ENCODE data around the gene MLF2. TPM values are rescaled to one million over a fixed set of nuclear protein-coding genes. Genes with fewer than 3 reads are reported as not detected.
A peak's percentile ranks its signal among the peaks of the same experiment; 100 is the strongest.

The MLF2 gene
- total RNA-seq, 6 experiments from 2014 or later: 104 to 185 (median 134) TPM

DNA sequence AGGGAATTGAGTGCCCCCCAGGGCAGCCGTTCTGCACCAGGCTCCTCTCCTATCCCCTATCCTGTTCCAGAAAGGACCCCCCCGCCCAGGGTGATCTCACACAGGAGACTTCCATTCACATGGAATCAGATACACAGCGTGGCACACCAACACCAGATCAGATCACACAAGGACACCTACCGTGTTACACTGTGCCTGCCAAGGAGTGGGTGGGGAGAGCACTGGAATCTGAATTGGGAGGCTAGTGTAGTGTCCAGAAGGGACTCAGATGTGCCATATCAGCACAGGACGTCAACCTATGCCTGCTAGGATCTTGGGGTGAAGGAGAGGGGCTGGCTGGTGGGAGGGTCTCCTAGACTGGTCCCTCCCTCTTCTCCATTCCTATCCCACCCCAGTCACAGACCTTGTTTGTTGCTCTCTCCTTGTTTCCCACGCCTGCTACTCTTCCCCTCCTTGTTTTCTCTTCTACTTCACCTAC lies 15.5 kb upstream of the MLF2 start:
- H3K27me3 ChIP-seq: no peaks in the 10 kb centered on the region
- ATAC-seq (no peak), DNase-seq (no peak)
- H3K36me3 ChIP-seq: peaks cover 0 to 17% (median 5%) of the 10 kb centered on the region in 4 donors
- H3K27ac ChIP-seq: peak overlapping the region; percentile 76 to 93 (median 77)
- intact Hi-C loops (cut with DNase I): no loop called here
- 11% methylated on average over 3 of the region's 6 CpGs for WGBS (ENCODE audit: insufficient coverage, low coverage, low lambda C conversion rate, missing lambda C conversion rate)
- peak overlapping the region; percentile 79 to 93 (median 85) for H3K4me3 ChIP-seq
- no peak for TF ChIP-seq POLR2A (IDR thresholded peaks at IDR 0.05)
- TF ChIP-seq, protein P1, sequence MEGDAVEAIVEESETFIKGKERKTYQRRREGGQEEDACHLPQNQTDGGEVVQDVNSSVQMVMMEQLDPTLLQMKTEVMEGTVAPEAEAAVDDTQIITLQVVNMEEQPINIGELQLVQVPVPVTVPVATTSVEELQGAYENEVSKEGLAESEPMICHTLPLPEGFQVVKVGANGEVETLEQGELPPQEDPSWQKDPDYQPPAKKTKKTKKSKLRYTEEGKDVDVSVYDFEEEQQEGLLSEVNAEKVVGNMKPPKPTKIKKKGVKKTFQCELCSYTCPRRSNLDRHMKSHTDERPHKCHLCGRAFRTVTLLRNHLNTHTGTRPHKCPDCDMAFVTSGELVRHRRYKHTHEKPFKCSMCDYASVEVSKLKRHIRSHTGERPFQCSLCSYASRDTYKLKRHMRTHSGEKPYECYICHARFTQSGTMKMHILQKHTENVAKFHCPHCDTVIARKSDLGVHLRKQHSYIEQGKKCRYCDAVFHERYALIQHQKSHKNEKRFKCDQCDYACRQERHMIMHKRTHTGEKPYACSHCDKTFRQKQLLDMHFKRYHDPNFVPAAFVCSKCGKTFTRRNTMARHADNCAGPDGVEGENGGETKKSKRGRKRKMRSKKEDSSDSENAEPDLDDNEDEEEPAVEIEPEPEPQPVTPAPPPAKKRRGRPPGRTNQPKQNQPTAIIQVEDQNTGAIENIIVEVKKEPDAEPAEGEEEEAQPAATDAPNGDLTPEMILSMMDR (IDR thresholded peaks at IDR 0.05): no peak
- H3K4me1 ChIP-seq: peaks cover 0 to 51% (median 8%) of the 10 kb centered on the region in 4 donors
- no peaks in the 10 kb centered on the region for H3K9me3 ChIP-seq

DNA sequence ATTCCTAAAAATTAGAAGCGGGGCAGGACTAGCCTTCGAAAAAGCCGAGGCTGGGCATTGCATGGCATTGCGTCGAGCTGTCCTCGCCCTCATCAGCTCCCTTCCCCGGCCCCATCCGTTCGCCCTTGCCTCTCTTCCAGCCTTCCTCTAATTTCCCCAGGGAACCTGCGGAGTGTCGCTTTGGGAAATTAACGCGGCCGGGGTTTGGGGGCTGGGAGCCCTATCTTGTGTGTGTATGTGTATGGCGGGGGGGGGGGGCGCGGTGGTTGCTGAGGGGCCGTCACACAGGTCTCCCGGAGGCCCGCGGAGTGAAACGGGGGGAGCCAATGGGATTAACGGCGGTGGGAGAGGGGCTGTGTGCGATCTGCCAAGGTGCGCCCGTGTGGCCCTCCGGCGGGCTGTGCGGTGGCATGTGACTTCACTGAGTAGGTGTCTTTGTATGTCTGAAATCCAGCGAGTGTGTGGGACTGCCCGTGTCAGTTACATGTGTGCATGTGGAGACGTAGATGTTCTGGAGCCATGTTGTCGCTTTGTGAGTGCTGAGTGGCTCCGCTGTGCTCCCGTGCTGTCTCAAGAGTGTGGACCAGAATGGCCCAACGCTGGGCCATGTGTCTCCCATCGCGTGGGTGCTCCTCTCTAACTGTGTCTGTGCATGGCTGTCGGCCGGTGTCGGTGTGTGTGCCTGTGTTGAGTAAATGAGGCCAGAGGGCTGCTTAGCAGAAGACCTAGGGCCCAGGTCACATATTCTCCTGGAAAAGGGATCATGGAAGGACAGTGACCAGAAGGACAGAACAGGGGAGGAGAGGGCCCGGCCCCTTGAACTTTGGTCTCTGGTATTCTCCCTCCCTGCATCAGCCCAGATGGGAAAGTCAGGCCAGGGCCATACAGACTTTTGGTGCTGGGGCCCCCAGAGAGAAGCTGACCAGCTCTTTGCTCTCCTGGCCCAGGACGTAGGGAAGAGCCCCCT lies 14.7 kb upstream of the MLF2 start:
- Histone ChIP-seq H3K9me3 (no peaks in the 10 kb centered on the region), H3K36me3 (peaks cover 0 to 17% (median 5%) of the 10 kb centered on the region in 4 donors), H3K27ac (peak overlapping the region; percentile 76 to 93 (median 77)), H3K4me3 (peak overlapping the region; percentile 79 to 93 (median 85)), H3K27me3 (no peaks in the 10 kb centered on the region), H3K4me1 (peaks cover 0 to 55% (median 10%) of the 10 kb centered on the region in 4 donors)
- DNase-seq: peak; percentile 62 to 87 (median 86)
- peak; percentile 30 to 52 (median 39) for ATAC-seq
- TF ChIP-seq, protein P1 (IDR thresholded peaks at IDR 0.05): no peak
- peak; percentile 77 for TF ChIP-seq POLR2A (IDR thresholded peaks at IDR 0.05)
- 6% methylated on average over 21 of the region's 44 CpGs for WGBS (ENCODE audit: insufficient coverage, low coverage, low lambda C conversion rate, missing lambda C conversion rate)
- intact Hi-C loops (cut with DNase I): no loop called here

DNA sequence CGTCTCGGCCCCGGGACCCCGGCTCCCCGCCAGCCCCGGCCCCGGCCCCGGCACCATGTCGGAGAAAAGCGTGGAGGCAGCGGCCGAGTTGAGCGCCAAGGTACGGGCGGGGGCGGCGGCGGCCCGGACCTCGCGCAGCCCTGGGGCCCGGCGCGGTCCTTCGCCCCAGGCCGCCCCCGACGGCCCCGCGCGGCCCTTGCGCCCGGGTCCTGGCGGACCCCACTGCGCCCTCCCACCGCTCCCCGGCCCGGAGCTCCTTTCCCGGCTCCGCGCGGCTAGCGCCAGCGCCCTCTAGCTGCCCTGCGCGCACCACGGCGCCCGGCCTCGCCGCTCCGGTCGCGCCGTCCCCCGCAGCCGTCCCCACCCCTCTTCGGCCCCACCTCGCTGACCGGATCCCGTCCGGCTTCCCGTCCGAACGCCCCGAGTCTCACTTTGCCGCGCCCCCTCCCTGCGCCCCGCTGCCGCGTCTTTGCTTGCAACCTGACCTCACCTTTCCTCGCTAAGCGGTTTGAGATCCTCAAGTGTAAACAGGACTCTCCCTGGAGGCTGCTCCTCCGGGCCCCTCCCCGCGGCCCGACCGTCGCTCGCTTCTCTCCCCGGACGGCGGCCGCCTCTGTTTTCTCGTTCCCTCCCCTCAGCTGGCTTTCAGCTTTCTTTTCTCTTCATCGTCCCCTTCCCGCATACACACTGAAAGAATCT lies 13.9 kb upstream of the MLF2 start:
- peak; percentile 82 to 88 (median 85) for DNase-seq
- Histone ChIP-seq H3K27ac (peak overlapping the region; percentile 76 to 93 (median 77)), H3K4me3 (peak overlapping the region; percentile 79 to 93 (median 85)), H3K36me3 (peaks cover 0 to 17% (median 5%) of the 10 kb centered on the region in 4 donors), H3K27me3 (no peaks in the 10 kb centered on the region), H3K9me3 (no peaks in the 10 kb centered on the region), H3K4me1 (peaks cover 0 to 54% (median 10%) of the 10 kb centered on the region in 4 donors)
- no peak for TF ChIP-seq POLR2A (IDR thresholded peaks at IDR 0.05)
- TF ChIP-seq, protein P1 (IDR thresholded peaks at IDR 0.05): peak; percentile 57 to 80 (median 66)
- ATAC-seq: peak; percentile 35 to 49 (median 46)
- intact Hi-C loops (cut with DNase I): no loop called here
- WGBS (ENCODE audit: insufficient coverage, low coverage, low lambda C conversion rate, missing lambda C conversion rate): 0% methylated on average over 14 of the region's 88 CpGs
